IPS-18c (cell line): Measurements from ENCODE around the gene SHPK.

Experiments used
- H3K4me3 ChIP-seq: 2 replicates; pipeline ENCODE4 v1.7.0; 2013; ENCODE audit warnings: low read depth, mild to moderate bottlenecking, low read length, moderate library complexity; ENCODE audit not compliant: insufficient read depth
- H3K9me3 ChIP-seq: one replicate; pipeline ENCODE4 v1.6.1; 2013; ENCODE audit warnings: mild to moderate bottlenecking, low read length, moderate library complexity; ENCODE audit not compliant: control insufficient read depth, insufficient read depth

The SHPK gene

GRCh38 chr17:3636154-3636907, at the start of gene SHPK, which contains the start of gene CTNS:
TSS of gene SHPK (minus strand) at chr17:3636250. CDS start at chr17:3636219, 31 bp downstream.
TSS of gene CTNS (plus strand) at chr17:3636760. CDS start at chr17:3640207, 3,447 bp downstream.
- H3K9me3 ChIP-seq: no peaks in the 10 kb centered on the region

GRCh38 chr17:3685174-3685573, 49.1 kb upstream of the SHPK start:
- H3K9me3 ChIP-seq: no peaks in the 10 kb centered on the region
- no peak overlapping the region for H3K4me3 ChIP-seq

More at GRCh38 chr17:3636154-3636907, at the start of gene SHPK, which contains the start of gene CTNS:
- H3K4me3 ChIP-seq: peak within 1 kb of the TSS; percentile 95

- H3K9me3 ChIP-seq: no peaks in the 10 kb centered on the region
- H3K4me3 ChIP-seq: no peak overlapping the region
Measured at GRCh38 chr17:3683054-3683511, 47.0 kb upstream of the SHPK start.

- Histone ChIP-seq H3K4me3 (no peak overlapping the region), H3K9me3 (no peaks in the 10 kb centered on the region)
Measured at GRCh38 chr17:3682033-3682432, 46.0 kb upstream of the SHPK start.

GRCh38 chr17:3681565-3681964, 45.5 kb upstream of the SHPK start:
- H3K9me3 ChIP-seq: no peaks in the 10 kb centered on the region
- H3K4me3 ChIP-seq: no peak overlapping the region

- H3K4me3 ChIP-seq: no peak overlapping the region
- H3K9me3 ChIP-seq: no peaks in the 10 kb centered on the region
Measured at GRCh38 chr17:3681057-3681456, 45.0 kb upstream of the SHPK start.

- no peaks in the 10 kb centered on the region for H3K9me3 ChIP-seq
- H3K4me3 ChIP-seq: no peak overlapping the region
Measured at GRCh38 chr17:3679531-3680126, 43.6 kb upstream of the SHPK start.

- H3K4me3 ChIP-seq: no peak overlapping the region
- no peaks in the 10 kb centered on the region for H3K9me3 ChIP-seq
Measured at GRCh38 chr17:3678821-3679530, 42.9 kb upstream of the SHPK start.

GRCh38 chr17:3678095-3678820, 42.2 kb upstream of the SHPK start:
- no peak overlapping the region for H3K4me3 ChIP-seq

GRCh38 chr17:3675886-3676285, 39.8 kb upstream of the SHPK start:
- Histone ChIP-seq H3K4me3 (no peak overlapping the region), H3K9me3 (no peaks in the 10 kb centered on the region)

More at GRCh38 chr17:3678095-3678820, 42.2 kb upstream of the SHPK start:
- H3K9me3 ChIP-seq: no peaks in the 10 kb centered on the region

- H3K9me3 ChIP-seq: no peaks in the 10 kb centered on the region
- no peak overlapping the region for H3K4me3 ChIP-seq
Measured at GRCh38 chr17:3672571-3672970, 36.5 kb upstream of the SHPK start.

GRCh38 chr17:3669548-3669947, 33.5 kb upstream of the SHPK start:
- peak overlapping the region; percentile 94 for H3K4me3 ChIP-seq
- no peaks in the 10 kb centered on the region for H3K9me3 ChIP-seq

GRCh38 chr17:3669085-3669347, 33.0 kb upstream of the SHPK start:
- no peaks in the 10 kb centered on the region for H3K9me3 ChIP-seq

GRCh38 chr17:3668279-3669084, 32.4 kb upstream of the SHPK start, which contains the start of the genes EMC6 and TAX1BP3:
TSS of gene EMC6 (plus strand) at chr17:3668812. CDS start at chr17:3669147, 335 bp downstream.
TSS of gene TAX1BP3 (minus strand) at chr17:3668578. CDS start at chr17:3668526, 52 bp downstream.
- peak within 1 kb of the TSS; percentile 95 for H3K4me3 ChIP-seq
- H3K9me3 ChIP-seq: no peaks in the 10 kb centered on the region

More at GRCh38 chr17:3669085-3669347, 33.0 kb upstream of the SHPK start:
- peak overlapping the region; percentile 94 for H3K4me3 ChIP-seq

- peak overlapping the region; percentile 95 for H3K4me3 ChIP-seq
- no peaks in the 10 kb centered on the region for H3K9me3 ChIP-seq
Measured at GRCh38 chr17:3667366-3668278, 31.6 kb upstream of the SHPK start.

GRCh38 chr17:3666516-3666915, 30.5 kb upstream of the SHPK start:
- no peak overlapping the region for H3K4me3 ChIP-seq
- H3K9me3 ChIP-seq: no peaks in the 10 kb centered on the region
